HG02678 (cell line): ENCODE data around the gene RTP2.

Experiments
- ATAC-seq: cut with Tn5 transposase; IDR thresholded peaks from one replicate; pipeline ENCODE4 v1.9.1; 2021; ENCODE audit warnings: mild to moderate bottlenecking, moderate library complexity; ENCODE audit not compliant: unreplicated experiment

The RTP2 gene

DNA sequence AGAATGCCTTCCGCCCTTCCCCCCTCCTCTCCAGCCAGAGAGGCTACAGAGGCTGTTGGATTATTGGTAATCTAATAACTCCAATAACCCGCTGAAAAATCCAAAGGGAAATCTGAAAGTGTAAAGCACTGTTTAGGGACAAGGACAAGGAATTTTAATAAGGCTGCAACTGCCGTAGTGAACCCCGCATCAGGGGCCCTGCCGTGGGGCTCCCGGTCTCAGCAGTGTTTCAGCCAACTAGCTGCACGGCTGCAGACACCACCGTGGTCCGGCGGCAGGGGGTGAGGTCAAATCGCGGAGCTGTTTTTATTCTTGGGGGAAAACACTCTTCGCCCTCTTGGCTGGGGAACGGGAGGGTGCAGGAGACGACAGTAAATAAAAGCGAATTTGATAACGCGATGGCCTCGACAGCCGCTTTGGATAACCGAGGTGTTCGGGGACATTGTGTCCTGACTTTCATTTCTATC lies 36.8 kb upstream of the RTP2 start:
- ATAC-seq: no peak

GRCh38 chr3:187738331-187739093 lies 36.2 kb upstream of the RTP2 start:
- ATAC-seq: peak; percentile 62

GRCh38 chr3:187738071-187738330 lies 35.6 kb upstream of the RTP2 start:
- no peak for ATAC-seq

DNA sequence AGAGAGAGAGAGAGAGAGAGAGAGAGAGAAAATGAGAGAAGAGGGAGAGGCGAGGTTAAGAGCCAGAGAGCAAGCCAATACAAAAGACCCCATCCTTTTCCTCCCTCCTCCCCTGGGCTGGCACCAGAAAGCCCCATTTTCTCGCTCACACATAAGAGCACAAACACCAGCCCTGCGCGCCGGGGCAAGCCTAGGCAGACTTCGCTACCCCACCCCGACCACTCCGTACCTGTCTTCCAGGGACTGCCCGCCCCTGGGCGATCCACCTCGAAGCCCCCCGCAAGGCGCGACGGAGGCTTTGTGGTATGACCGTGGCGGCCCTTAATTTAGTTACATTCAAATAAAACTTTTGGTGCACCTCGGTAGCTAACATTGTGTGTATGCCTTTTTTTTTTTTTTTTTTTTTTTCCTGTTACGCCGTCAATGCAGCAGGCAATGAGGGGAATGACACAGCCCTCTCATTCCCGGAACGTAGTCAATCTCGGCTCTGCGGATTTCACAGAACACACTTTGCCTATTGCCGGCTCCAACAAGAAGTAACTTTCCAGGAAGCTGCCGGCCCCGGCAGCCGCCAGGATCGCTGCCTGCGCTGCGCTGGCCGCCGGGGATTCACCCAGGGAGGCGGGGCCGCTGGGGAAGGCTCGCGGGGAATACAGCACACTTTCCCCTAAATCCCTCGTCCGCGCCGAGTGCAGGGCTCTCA lies 35.2 kb upstream of the RTP2 start:
- ATAC-seq: no peak

GRCh38 chr3:187737006-187737367 lies 34.6 kb upstream of the RTP2 start:
- no peak for ATAC-seq

- ATAC-seq: no peak
Observed at GRCh38 chr3:187736418-187736871, 34.1 kb upstream of the RTP2 start.

- ATAC-seq: no peak
Observed at GRCh38 chr3:187735837-187736236, 33.5 kb upstream of the RTP2 start.

- no peak for ATAC-seq
Observed at GRCh38 chr3:187735383-187735782, 33.0 kb upstream of the RTP2 start.

- no peak for ATAC-seq
Observed at GRCh38 chr3:187734841-187735240, 32.5 kb upstream of the RTP2 start.

GRCh38 chr3:187733371-187733770 lies 31.0 kb upstream of the RTP2 start:
- ATAC-seq: no peak

DNA sequence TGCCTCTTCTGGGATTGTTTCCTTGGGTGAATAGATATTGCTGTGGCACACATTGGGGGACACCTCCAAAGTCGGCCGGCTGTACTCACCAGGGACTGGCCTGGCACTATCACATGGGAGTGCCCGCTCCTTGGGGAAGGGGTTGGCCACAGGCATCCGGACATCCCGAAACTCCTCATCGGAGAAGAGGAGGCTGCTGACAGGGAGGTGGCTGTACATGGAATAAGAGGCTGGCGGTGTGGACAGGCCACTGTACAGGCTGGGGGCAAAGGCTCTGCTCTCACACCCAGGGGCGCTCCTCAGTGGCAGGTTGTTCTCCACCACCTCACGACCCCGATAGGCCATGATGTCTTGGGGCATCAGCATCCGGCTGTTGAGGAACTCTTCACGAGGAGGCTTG lies 27.2 kb upstream of the RTP2 start:
- no peak for ATAC-seq

- ATAC-seq: no peak
Observed at GRCh38 chr3:187728940-187729583, 26.7 kb upstream of the RTP2 start.

- ATAC-seq: no peak
Observed at GRCh38 chr3:187728248-187728647, 25.9 kb upstream of the RTP2 start.

GRCh38 chr3:187726564-187726963 lies 24.2 kb upstream of the RTP2 start:
- ATAC-seq: no peak

GRCh38 chr3:187725653-187726370 lies 23.5 kb upstream of the RTP2 start:
- no peak for ATAC-seq

- no peak for ATAC-seq
Observed at GRCh38 chr3:187725224-187725623, 22.9 kb upstream of the RTP2 start.

GRCh38 chr3:187722206-187722612 lies 19.9 kb upstream of the RTP2 start:
- ATAC-seq: no peak

GRCh38 chr3:187721055-187721454 lies 18.7 kb upstream of the RTP2 start:
- ATAC-seq: no peak

DNA sequence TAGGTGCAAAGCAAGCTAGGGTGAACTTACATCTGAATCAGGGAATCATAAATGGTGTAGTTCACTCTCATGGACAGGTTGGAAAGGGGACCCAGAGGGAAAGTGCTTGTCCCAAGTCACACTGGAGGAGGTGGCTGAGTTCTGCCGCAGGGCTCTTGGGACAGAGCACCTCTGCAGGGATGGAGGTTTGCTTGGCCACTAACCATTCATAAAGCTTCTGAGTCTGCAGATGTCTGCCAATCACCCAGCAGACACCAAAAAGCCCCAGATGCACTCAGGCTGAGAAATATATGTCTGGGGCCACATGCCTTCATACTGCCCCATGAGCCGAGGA lies 17.9 kb upstream of the RTP2 start:
- no peak for ATAC-seq

- ATAC-seq: no peak
Observed at GRCh38 chr3:187719628-187720336, 17.4 kb upstream of the RTP2 start.

DNA sequence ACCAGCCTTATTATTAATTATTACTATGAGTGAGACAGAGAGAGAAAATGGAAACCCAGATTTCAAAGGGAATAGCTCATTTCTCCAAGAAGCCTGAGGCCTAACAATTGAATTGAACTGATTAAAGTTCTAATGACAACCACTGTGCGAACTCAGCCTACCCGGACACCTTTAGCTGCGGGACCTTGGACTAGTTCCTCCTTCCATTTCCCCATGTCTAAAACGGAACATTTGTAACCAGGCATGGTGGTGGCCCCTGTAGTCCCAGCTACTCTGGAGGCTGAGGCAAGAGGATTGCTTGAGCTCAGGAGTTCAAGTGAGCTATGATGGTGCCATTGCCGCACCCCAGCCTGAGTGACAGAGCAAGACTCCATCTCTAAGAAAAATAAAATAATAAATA lies 16.4 kb upstream of the RTP2 start:
- no peak for ATAC-seq
